AG20443 (cell line): ENCODE measurements around the gene MGAT4C.

Experiments used
- DNase-seq: peaks from one replicate; pipeline ENCODE4 v3.0.0; 2012; ENCODE audit warnings: low spot score, mixed read lengths

MGAT4C gene

DNA sequence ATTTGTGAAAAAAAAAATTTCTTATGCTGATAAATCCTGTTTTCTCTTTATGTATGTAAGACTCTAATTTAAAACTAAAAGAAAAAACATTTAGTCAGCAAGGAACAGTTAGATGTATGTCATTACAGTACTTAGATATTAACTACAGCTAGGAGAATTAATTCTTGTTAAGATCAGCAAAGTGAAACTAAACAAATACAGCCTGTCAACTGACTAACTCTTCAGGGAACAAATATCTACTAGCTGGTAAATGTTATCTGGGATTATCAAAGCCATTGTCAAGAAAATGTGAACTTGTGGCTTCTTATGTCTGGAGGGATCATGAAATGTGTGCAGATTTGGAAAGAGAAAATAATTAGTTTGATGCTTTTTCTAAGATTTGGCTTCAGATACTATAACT lies 27.5 kb downstream of the MGAT4C start:
- no peak for DNase-seq

DNA sequence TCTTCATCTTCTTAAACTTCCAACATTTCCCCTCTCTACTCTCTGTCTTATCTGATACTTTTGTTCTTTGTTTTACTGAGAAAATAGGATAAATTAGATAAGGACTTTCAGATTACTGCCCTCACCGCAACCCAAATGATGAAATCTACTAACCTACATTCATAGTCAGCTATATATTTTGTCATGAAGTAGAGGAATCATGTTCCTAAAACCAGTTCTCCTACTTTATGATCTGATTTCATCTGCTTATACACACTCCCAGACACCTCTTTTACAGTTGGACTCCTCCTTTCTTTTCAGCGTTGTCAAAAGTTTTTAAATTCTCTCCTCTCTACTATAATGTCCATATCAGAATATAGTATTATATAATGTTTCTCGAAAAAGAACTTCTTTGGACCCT lies 29.7 kb downstream of the MGAT4C start:
- no peak for DNase-seq

DNA sequence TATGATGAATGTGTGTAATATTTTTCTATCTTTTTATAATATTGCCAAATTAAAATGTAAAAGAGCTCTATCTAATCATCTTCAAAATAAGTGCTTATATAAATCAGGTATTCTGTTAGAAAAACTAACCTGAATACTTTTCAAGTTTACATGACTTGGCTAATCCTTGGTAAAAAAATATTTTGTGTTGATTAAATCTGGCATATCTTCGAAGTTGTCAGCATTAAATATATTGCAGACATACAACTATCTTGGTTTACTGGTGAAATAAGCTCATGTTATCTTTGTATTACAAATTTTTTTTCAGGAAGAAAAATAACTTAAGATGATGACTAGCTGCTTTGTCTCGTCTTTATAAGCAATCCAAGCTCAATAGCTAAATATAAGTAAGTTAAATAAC lies 39.6 kb downstream of the MGAT4C start:
- DNase-seq, result no peak

DNA sequence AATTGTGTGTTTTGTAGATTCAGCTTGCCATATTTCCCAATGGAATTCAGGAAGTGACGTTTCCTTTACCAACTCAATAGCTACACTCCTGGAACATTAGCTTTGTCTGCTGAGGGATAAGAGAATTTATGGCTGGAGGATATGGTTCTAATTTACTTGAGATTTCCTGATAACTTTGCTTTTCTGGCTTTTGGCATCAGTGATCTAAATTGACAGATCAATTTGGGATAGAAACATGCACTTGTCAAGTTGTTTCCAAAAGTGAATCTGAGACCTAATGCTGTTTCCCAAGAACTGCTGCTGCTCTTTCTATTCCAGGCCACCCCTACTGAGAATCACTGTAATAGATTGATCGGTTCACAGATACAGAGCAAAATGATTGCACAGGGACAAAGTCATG lies 43.2 kb downstream of the MGAT4C start:
- no peak for DNase-seq

DNA sequence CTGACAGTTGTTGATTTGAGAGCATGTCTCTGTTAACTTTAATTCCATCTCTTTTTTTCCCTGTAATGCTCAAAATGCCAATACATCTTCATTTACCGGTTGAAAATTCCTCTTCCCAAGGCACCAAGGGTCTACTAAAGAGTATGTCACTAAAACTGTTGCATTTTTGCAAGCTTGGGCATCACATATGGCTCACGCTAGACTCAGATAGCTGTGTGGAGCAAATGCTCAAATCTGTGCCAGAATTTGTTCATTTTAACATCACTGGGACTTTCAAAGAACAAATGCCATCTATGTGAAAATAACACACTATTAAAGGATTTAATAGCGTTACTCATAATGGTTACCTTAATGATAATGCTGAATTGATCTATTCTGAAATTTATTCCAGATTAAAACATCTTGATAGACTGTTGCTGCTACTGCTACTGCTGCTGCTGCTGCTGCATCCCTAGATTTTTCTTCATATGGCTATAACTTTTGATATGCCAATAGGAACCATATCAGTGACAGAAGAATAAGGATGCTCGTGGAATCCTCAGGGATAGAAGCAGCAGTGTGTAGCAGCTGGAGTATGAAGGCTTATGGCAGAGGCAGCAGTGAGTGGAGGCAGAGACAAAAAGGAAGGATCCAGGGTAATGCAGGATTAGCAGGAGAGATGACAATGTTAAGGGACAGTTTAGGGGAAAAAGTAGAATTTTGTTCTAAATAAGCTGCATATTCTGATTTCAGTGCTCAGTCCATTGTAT lies 57.3 kb downstream of the MGAT4C start:
- no peak for DNase-seq

DNA sequence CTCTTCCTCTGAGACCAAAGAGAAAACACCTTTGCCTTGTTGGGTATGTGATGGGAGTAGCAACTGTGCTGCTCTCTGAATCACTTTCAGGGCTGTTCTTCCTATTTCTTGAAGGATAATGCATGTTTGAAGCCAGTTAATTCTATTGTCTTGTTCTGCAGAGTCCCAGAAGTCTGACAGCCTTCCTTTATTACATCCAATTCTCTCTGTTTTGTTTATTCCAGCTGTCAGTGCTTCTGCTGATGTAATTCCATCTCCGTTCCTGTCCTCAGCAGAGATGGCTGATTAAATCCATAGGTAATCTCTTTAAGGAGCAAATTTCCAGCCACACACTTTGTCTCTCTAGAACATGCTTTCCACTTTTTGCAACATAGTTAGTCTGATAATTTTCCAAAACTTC lies 59.7 kb downstream of the MGAT4C start:
- DNase-seq, result no peak

DNA sequence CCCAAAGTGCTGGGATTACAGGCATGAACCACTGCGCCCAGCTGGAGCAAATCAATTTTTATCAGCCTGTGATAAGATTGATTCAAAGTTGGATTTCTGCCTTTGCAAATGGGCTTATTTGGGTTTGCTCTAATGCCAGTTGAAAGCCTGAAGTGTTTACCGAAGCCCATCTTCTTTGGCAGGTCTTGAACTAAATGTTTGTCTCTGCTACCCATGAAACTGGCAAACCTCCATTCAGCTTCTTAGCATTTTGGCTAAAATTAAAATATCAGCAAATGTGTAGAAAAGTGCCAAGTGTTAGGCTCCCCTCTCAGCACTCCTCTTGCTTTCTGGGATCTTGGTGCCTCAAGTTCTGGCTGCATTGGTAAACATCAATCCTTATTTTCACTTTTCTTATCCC lies 61.5 kb downstream of the MGAT4C start:
- DNase-seq, result no peak

DNA sequence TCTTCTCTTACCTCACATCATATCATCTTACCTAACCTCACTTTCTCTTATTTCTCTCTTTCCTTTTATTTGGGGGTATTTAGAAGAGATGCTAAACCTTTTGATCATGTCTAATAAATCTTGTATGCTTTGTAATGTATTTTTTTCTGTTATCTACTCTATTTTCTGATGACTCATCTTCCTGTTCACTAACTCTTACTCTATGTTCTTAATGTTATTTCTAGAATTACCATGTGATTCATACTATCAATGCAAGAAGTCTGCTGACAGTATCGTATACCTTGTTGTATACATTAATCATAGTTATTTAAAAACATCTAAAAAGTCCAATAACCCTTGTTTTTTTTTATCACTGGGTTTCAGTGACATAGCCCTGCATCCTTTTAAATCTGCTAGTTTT lies 62.3 kb downstream of the MGAT4C start:
- no peak for DNase-seq

DNA sequence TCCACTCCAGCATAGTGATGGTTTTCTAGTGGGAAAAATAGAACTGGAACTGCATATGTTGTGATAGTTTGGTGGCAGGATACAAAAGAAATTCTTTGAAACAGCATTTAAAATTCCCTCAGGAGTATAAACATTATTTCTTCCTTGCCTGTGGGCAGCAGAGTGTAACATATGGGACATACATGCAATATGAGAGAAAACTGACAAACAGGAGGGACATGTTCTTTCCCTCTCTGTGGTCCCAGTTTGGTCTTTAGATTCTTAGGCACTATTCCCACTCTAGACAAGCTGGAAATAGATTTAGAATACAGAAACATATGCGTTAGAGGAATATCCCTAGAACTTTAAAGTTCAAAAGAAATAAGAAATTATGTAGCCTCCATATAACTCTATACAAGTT lies 68.0 kb downstream of the MGAT4C start:
- no peak for DNase-seq

DNA sequence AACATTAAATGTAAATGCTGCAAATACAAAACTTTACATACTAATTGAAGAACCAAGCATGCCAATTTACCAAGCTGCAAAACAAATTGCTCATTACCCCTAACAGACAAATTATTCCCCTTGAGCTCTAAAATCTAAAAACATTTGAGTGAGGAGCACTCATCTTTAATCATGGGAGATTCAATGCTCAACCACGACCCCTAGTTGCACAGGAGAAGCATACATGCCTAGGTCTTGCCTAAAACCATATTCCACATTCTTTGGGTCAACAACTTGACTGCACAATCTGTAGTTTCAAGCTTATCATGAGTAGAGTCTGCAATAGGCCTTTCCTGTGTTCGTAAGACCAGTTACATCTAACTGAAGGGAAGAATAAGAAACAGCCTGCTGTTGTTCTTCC lies 69.7 kb downstream of the MGAT4C start:
- peak; percentile 2 for DNase-seq

DNA sequence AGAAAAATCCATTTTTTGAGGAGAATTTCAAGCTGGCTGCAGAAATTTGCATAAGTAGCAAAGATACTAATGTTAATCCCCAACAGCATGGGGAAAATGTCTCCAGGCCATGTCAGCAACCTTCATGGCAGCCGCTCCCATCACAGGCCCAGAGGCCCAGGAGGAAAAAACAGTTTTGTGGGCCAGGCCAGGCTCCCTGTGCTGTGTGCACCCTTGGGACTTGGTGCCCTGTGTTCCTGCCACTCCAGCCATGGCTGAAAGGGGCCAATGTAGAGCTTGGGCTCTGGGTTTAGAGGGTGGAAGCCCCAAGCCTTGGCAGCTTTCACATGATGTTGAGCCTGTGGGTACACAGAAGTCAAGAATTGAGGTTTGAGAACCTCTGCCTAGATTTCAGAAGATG lies 76.3 kb downstream of the MGAT4C start:
- no peak for DNase-seq

DNA sequence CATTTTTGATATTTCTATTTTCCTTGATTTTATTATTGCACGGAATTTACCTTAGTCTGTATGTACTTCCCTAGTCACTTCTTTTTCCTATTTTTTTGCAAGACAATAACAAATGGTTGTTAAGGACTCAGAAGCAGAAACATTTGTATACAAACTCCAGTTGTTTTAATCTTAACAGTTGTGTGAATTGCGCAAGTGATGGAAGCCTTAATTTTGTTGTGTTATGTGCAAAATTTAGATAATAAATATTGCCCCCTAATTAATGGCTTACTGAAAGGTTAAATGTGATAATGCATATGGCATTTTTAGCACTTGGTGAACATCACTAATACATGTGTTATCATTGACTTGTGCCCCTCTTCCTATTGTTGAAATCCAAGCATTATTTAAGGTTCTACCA lies 82.0 kb downstream of the MGAT4C start:
- no peak for DNase-seq

DNA sequence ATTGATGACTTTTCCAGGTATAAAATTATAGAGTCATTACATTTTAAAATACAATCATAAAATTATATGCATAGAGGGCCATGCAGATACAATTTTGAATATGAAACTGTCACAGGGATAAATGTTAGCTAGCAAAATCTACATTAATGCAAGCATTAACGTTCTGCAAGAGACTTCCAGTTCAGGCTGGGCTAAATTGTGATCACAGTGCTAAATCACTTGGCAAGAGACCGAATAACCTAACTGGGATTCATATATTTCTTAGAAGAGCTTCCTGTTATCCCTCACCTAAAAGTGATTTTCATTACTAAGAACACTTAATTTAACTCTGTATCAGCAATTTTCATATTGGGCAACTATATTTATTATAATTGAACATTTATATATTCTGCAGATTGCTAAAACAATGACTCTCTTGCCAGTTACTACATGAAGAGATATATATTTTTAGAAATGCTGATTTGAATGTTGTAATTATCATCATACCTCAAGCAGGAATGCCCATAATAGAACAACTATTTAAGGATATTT lies 83.2 kb downstream of the MGAT4C start:
- DNase-seq, result no peak

DNA sequence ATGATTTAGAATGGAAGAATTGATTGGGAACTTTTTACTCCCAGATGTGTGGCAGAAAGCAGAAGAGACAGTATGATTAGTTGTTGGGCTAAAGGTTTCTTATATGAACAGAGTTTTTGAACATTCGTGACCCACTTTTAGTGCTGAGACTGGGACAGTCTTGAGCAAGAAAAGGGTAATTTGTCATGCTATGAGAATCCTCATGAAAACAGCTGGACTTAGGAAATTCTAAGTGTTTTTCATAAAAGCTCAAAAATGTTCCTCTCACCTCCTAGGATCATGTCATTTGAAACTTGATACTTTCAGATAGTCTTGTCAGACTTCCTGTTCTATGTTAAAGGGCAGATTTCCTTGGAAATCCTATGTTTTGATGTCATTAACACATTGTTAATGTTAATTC lies 86.1 kb downstream of the MGAT4C start:
- no peak for DNase-seq

DNA sequence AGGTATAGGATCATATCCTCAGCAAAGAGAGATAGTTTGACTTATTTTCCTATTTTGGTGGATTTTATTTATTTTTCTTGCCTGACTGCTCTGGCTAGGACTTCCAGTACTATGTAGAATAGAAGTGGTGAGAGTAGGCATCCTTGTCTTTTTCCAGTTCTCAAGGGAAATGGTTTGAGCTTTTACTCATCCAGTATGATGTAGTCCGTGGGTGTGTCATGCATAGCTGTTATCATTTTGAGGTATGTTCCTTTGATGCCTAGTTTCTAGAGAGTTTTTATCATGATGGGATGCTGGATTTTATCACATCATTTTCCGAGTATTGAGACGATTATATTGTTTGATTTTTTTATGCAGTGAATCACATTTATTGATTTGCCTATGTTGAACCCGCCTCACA lies 97.2 kb downstream of the MGAT4C start:
- DNase-seq, result no peak

DNA sequence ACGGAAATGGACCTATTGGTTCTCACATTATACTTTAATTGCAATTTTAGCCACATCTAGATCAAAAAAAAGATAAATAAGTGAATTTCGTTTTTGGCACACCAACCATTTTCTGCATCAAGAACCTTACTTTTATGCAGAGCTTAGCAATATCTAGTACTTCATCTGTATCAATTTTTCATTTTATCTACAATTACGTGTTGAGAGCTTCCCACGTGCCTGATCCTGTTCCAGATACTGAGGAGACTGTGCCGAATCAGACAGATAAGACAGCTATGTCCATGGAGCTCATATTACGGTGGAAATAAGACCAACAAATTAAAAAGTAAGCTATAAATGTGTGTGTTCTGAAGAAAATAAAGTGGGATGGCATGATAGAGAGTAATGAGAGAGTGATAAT lies 101.6 kb downstream of the MGAT4C start:
- no peak for DNase-seq

DNA sequence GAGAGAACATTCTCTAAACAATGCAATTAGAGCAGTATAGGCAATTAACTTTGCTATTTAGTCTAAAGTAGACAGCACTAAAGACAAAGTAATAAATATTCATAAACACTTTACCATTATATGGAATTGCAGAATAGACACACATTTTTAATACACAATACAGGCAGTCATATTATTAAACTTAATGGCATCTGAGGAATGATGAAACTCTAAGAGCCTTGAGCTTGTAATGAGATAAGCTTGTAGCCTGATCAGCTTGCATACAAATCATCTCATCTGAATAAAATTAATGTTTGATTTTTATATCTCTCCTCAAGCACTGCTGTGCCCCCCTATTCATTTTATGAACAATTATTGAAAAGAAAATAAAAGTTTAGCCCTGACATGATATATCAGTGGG lies 107.6 kb downstream of the MGAT4C start:
- no peak for DNase-seq

DNA sequence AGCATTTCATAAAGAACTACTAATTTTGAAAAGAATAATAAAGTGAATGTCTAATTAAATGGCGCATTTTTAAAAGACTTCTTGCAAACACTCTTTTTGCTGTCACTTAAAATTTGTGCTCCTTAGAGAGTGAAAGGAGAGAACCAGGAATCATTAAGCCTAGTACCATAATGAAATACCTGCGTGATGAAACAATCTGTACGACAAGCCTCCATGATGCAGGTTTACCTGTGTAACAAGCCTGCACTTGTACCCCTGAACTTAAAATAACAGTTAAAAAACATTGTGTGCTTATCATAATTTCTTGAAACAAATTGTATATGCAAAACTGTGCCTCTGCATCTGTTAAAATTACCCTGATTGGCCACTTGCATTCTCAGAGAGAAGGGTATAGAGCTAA lies 108.1 kb downstream of the MGAT4C start:
- DNase-seq, result no peak

DNA sequence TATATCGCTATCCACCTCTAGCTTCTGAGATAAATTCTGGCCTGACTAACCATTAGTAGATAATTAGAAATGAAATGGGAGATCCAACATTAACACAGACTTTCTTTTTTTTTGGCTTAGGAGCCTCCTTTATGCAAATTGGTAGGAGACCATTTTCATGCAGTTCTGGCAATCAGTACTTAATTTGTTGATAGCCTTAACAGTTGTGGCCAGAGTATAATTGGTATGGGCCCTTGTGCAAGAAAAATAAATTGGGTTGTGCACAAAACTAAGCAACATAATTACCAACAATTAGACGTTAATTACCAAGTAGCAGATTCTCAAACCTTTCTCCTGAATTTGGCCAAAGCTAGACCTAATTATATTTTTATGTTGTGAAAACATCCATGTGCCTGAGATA lies 111.0 kb downstream of the MGAT4C start:
- DNase-seq, result no peak

DNA sequence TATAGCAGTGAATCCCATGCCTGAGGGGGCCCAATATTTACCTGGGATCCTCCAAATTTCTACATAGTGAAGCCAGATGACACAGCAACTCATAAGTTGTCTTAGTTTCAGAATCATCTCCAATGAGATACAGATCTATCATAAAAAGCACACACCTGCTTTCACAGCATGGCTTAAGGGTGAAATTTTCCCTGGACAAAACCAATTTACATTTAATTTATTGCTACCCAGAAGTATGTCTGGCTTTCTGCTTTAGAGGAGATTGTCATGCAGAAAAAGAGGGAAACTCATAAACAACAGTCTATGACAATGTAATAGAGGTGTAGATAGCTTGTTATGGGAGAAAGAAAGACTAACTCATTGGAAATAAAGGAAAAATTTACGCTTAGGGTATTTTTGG lies 113.0 kb downstream of the MGAT4C start:
- DNase-seq, result no peak

DNA sequence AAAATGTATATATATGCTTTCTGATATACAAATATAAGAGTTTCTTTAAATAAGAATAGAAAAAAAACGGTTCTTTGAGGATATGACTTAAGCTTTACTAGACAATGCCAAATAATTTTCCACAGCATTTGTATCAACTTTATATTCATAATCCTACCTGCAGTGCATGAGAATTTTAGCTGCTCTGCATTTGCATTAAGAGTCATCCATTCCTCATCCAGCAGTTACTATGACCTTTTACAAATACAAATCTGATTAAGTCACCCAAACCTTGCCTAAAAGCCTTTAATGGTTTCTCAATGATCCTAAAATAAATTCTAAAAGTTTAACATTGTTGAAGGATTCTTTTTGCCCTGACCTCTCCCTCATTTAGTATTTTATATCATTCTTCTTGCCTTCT lies 116.5 kb downstream of the MGAT4C start:
- DNase-seq, result no peak

DNA sequence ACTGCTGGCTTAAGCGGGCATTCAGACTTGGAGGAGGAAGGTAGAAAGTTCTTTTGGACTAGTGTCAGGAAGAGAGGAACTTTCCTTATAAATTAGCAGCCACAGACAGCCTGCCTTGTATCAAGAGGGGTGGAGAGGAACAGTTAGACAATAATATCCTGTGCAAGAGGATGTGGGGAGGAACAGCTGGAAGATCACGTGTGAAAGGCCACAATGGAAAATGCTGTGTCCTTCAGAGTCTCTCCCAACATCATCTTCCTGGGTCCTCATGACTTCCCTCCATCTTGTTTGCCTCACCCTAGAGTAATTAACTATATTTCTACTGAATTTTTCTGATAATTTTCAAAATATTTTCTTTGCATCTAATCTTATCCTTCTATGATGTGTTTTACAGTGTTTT lies 117.4 kb downstream of the MGAT4C start:
- DNase-seq, result no peak

DNA sequence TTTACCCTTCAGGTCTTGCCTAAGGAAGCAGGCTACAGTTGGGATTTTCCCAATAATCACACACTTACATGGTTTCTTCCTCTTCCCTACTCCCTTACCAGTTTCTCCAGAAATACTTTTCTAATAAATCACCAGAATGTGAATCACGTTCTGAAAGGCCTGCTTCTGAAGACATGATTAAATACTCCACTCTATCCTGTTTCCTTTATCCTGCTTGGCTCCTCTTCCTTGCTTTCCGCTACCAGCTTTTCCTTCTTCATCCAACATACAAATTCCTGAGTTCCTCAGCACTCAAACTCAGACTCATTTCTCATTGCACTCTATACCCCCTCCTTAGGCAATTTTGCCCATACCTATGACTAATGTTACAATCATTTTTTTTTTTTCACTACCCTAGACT lies 118.3 kb downstream of the MGAT4C start:
- DNase-seq, result no peak

DNA sequence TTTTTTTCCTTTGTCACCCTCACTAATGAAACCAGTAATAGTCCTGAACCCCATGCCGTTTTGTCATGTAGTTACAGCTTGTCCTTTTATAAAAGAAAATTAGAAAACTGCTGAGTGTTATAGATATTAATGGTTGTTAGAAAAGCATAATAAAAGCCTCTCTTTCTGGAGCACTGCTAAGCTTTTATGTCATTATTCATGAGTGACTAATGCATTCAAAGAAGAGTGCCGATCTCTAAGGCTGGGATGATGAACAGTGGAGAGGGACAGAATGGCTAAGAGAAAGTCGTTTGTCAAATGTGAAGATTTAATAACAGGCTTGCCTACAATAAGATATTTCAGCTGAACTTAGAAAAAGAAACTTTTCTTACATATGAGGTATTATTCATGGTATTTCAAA lies 121.6 kb downstream of the MGAT4C start:
- no peak for DNase-seq
